Progenitor cell of endocrine pancreas (in vitro differentiated cells): ENCODE data around the gene PIGO. TPM values are rescaled to one million over a fixed set of nuclear protein-coding genes. Genes with fewer than 3 reads are reported as not detected.

Experiments
- DNase-seq: peaks from one replicate; pipeline ENCODE4 v3.0.0; 2021; ENCODE audit warnings: low spot score; ENCODE audit not compliant: unreplicated experiment
- H3K27ac Mint-ChIP-seq: 2 replicates; pipeline ENCODE4 v1.8.0; 2021; ENCODE audit warnings: mild to moderate bottlenecking, moderate library complexity, mixed read lengths
- H3K27me3 Mint-ChIP-seq: 2 replicates; pipeline ENCODE4 v1.8.0; 2021; ENCODE audit warnings: mixed read lengths
- H3K36me3 Mint-ChIP-seq: 2 replicates; pipeline ENCODE4 v1.8.0; 2022; ENCODE audit warnings: mixed read lengths; ENCODE audit not compliant: insufficient read depth
- H3K4me1 Mint-ChIP-seq: 2 replicates; pipeline ENCODE4 v1.8.0; 2021; ENCODE audit warnings: low read depth, mixed read lengths
- H3K4me3 Mint-ChIP-seq: 2 replicates; pipeline ENCODE4 v1.8.0; 2021; ENCODE audit warnings: low read depth, mild to moderate bottlenecking, moderate library complexity, mixed read lengths
- H3K9me3 Mint-ChIP-seq: 2 replicates; pipeline ENCODE4 v1.8.0; 2021; ENCODE audit warnings: low read depth, mixed read lengths
- CTCF ChIP-seq: fragments of 200-600 bp; sonication (generic); IDR thresholded peaks from one replicate; pipeline ENCODE4 v1.5.0; 2021; ENCODE audit warnings: antibody characterized with exemption, mild to moderate bottlenecking; ENCODE audit not compliant: unreplicated experiment
- total RNA-seq: library from RNA; stranded (reverse); gene quantifications from 2 replicates; pipeline ENCODE4 v1.2.1, GENCODE V29; 2021

Gene PIGO
- total RNA-seq, 1 donor from 2014 or later: 27.3 TPM

- Mint-ChIP-seq H3K27me3 (no peaks in the 10 kb centered on the region), H3K27ac (no peak overlapping the region), H3K36me3 (peaks cover 16% of the 10 kb centered on the region), H3K4me3 (no peak overlapping the region), H3K4me1 (peaks cover 15% of the 10 kb centered on the region), H3K9me3 (no peaks in the 10 kb centered on the region)
- DNase-seq: no peak
- no peak for TF ChIP-seq CTCF
Observed at GRCh38 chr9:35105126-35105525, 8.7 kb upstream of the PIGO start.

- H3K27ac Mint-ChIP-seq: no peak overlapping the region
Observed at GRCh38 chr9:35104586-35104985, 8.2 kb upstream of the PIGO start.

GRCh38 chr9:35103660-35104191, 7.3 kb upstream of the PIGO start:
- Mint-ChIP-seq H3K4me1 (peaks cover 11% of the 10 kb centered on the region), H3K9me3 (no peaks in the 10 kb centered on the region), H3K27ac (peak overlapping the region; percentile 96), H3K27me3 (no peaks in the 10 kb centered on the region), H3K36me3 (peaks cover 19% of the 10 kb centered on the region), H3K4me3 (peak overlapping the region; percentile 92)
- TF ChIP-seq CTCF: no peak
- no peak for DNase-seq

More at GRCh38 chr9:35104586-35104985, 8.2 kb upstream of the PIGO start:
- H3K9me3 Mint-ChIP-seq: no peaks in the 10 kb centered on the region
- peaks cover 17% of the 10 kb centered on the region for H3K36me3 Mint-ChIP-seq
- H3K27me3 Mint-ChIP-seq: no peaks in the 10 kb centered on the region
- H3K4me3 Mint-ChIP-seq: no peak overlapping the region
- TF ChIP-seq CTCF: no peak
- DNase-seq: no peak
- H3K4me1 Mint-ChIP-seq: peaks cover 12% of the 10 kb centered on the region

DNA sequence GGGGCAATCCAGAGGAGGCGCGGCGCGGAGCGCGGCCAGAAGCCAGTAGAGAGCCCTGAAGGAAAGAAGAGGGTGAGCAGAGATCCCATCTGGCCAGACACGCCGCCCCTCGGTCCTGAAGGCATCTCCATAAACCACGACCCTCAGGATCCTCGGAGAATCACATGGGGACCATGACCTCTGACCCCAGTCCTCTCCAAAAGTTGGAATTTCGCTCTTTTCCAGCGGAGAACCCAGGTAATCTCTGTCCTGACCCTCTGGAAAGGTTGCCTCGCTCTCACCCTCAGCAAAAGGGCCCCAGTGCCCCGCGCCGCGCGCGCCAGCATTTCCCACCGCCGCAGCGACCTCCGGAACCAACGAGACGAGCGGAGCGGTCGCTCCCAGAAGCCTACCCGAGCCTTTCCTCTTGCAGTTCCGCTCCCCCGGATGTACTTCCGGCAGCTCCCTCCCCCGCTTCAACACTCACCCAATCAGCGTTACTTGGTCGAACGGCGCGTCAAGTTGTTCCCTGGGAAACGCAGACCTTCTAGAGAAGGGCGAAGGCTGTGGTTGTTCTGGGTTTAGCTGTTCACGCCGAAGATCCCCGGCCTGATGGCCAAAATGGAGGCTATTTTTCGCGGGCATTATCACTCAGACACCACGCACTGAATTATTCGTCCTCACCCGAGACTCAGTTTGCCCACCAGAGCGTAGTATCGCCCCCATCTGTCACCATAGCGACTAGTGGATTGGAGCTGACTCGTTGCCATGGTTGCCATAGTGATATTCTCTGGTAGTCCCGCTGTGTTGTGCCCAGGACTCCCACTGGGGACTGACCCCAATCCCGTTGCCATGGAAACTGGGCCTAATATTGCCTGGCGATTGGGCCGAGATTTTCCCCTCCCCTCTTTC, 6.6 kb upstream of the PIGO start, which contains the start of gene STOML2:
TSS of gene STOML2 (minus strand) at position 363 of the 891 bp plus-strand sequence. CDS start at position 326, 37 bp downstream.
- peaks cover 11% of the 10 kb centered on the region for H3K4me1 Mint-ChIP-seq
- peak; percentile 79 for DNase-seq
- no peaks in the 10 kb centered on the region for H3K9me3 Mint-ChIP-seq
- peak within 1 kb of the TSS; percentile 96 for H3K27ac Mint-ChIP-seq
- no peaks in the 10 kb centered on the region for H3K27me3 Mint-ChIP-seq
- peak within 1 kb of the TSS; percentile 92 for H3K4me3 Mint-ChIP-seq
- no peak for TF ChIP-seq CTCF
- H3K36me3 Mint-ChIP-seq: peaks cover 19% of the 10 kb centered on the region

- Mint-ChIP-seq H3K27ac (peak overlapping the region; percentile 96), H3K27me3 (no peaks in the 10 kb centered on the region)
- DNase-seq: no peak
Observed at GRCh38 chr9:35102465-35102768, 6.0 kb upstream of the PIGO start.

More at GRCh38 chr9:35102465-35102768, 6.0 kb upstream of the PIGO start:
- TF ChIP-seq CTCF: no peak
- H3K9me3 Mint-ChIP-seq: no peaks in the 10 kb centered on the region
- peaks cover 11% of the 10 kb centered on the region for H3K4me1 Mint-ChIP-seq
- H3K4me3 Mint-ChIP-seq: peak overlapping the region; percentile 92
- H3K36me3 Mint-ChIP-seq: peaks cover 19% of the 10 kb centered on the region
